Keratinocyte (primary cell): ENCODE data around the gene CCDC157.

Experiments
- CTCF ChIP-seq, 3 experiments: IDR thresholded peaks in 1 of 3; conservative IDR thresholded peaks in 1 of 3; optimal IDR thresholded peaks in 1 of 3; 2 replicates in 2 of 3; 3 replicates in 1 of 3; pipeline versions ENCODE3 to v1.5.1; 2011; ENCODE audit warnings: low read length in 3 of 3, mild to moderate bottlenecking in 3 of 3, moderate library complexity in 2 of 3, control low read depth in 1 of 3, inconsistent platforms in 1 of 3; ENCODE audit not compliant: insufficient read depth in 2 of 3; ENCODE audit errors: extremely low read depth in 1 of 3
- EZH2 ChIP-seq: IDR thresholded peaks from one replicate; pipeline ENCODE4 v1.6.1; 2012; ENCODE audit warnings: inconsistent platforms, mild to moderate bottlenecking, low read length, moderate library complexity

DNA sequence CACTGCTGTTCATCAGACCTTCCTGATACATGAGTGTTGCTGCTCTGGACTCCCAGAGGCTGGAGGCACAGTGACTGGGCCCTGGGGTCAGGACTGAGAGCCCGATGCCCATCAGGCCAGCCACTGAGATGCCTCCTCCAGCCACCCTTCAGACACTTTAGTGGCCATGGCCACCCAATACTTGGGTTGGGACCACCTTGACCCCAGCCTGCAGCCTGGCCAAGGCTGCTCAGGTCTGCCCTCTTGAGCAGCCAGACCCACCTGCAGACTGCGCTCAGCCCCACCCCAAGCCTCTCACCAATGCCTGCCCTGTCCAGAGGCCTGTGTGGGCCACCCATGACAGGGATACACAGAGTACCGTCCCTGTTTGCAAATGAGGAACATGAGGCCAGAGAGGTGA is 26.3 kb downstream of the CCDC157 start:
- TF ChIP-seq CTCF (optimal IDR thresholded peaks at IDR 0.05 in 1 of 3, IDR thresholded peaks at IDR 0.05 in 1 of 3, conservative IDR thresholded peaks at IDR 0.05 in 1 of 3; ENCODE audit: extremely low read depth in 1 of 3, insufficient read depth in 2 of 3, low read length in 3 of 3): no peak
- TF ChIP-seq EZH2: no peak
